B cell (primary cell): Measurements from ENCODE around the gene BACE1-AS.

Source experiments
- CTCF ChIP-seq: fragments of 200-600 bp; IDR thresholded peaks from one replicate; pipeline ENCODE4 v1.8.0; 2022; ENCODE audit warnings: antibody characterized with exemption, mild to moderate bottlenecking
- EZH2 ChIP-seq: IDR thresholded peaks from 2 replicates; pipeline ENCODE4 v1.6.1; 2012; ENCODE audit warnings: borderline replicate concordance, low read depth, mild to moderate bottlenecking, moderate library complexity, low read length; ENCODE audit not compliant: insufficient read depth, poor library complexity, severe bottlenecking

GRCh38 chr11:117279711-117280376 lies 11.3 kb upstream of the BACE1-AS start:
- no peak for TF ChIP-seq CTCF
- no peak for TF ChIP-seq EZH2
